Measurements from ENCODE around the gene MPI.
"Not testable (repeated sequence)": the region's sequence is repeated elsewhere in the genome, so short reads cannot be mapped to it uniquely, and the experiment has no call there.

MPI gene

DNA sequence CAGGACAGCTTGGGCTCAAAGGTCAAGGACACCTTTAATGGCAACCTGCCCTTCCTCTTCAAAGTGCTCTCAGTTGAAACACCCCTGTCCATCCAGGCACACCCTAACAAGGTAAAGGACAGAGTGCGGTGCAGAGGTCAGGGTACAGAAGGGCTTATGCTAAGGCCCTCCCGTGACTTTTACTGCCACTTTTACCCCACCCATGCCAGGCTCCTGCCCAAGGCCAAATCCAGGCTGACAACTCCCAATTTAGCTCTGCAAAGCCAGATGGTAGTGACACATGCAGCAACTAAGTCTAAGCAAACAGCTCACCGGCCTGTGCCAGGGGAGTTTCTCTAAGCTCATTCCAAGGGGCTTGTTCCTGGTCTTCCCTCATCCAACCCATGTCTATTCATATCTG, 1.6 kb downstream of the MPI start:
- DNase-seq (ENCODE audit: low read depth in 3 of 3): no peak

DNA sequence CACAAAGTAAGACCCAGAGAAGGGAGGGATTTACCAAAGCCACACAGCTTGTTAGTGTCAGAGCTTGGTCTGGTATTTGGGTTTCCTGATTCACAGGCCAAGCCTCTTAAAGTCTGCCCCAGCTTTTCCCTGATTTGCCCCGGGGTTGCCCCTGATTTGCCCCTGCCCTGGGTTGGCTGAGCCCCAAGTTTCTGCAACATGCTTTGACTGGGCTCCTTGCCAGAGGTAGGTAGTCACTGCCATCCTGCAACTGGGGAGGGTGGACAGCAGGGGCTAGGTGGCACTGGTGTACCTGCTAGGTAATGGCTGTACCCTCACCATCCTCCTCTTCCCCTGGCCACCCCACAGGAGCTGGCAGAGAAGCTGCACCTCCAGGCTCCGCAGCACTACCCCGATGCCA, 2.5 kb downstream of the MPI start:
- DNase-seq (ENCODE audit: low read depth in 3 of 3): no peak

DNA sequence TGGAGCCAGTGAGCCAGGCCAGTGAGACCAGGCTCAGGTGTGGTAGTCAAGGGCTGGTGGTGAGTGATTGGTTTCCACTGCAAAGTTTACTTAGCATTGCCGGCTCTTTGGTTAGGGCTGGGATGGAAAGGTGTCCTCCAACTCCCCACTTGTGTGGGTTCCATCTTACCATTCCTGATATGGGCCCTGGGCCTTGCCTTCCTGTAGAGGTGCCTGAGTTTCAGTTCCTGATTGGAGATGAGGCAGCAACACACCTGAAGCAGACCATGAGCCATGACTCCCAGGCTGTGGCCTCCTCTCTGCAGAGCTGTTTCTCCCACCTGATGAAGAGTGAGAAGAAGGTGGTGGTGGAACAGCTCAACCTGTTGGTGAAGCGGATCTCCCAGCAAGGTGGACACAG, 3.1 kb downstream of the MPI start:
- DNase-seq (ENCODE audit: low read depth in 3 of 3): no peak

DNA sequence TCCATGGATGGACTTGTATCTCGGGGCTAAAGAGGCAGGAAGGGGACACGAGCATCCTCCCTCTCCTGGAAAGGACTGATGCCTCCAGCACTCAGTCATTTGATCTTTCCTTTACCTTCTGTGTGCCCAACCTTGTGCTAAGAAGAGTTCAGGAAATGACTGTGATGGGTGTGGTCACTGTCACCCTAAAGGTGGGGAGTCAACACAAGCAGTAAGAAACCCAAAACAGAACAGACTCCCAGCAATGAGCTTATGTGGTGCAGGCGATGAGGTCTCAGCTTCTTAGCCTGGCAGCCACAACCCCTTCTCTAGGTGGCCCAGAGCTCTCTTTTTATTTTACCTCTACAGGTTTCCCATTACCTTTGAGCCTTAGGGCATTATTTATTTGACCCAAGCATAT, 3.8 kb downstream of the MPI start:
- DNase-seq (ENCODE audit: low read depth in 3 of 3): no peak

DNA sequence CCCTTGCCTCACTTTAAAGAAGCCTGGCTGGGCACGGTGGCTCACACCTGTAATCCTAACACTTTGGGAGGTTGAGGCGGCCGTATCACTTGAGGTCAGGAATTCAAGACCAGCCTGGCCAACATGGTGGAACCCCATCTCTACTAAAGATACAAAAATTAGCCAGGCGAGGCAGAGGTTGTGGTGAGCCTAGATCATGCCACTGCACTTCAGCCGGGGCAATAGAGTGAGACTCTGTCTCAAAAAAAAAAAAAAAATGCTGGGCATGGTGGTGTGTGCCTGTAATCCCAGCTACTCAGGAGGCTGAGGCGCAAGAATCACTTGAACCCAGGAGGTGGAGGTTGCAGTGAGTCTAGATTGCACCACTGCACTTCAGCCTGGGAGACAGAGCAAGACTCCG, 4.5 kb downstream of the MPI start:
- not testable (repeated sequence) for DNase-seq (ENCODE audit: low read depth in 3 of 3)

DNA sequence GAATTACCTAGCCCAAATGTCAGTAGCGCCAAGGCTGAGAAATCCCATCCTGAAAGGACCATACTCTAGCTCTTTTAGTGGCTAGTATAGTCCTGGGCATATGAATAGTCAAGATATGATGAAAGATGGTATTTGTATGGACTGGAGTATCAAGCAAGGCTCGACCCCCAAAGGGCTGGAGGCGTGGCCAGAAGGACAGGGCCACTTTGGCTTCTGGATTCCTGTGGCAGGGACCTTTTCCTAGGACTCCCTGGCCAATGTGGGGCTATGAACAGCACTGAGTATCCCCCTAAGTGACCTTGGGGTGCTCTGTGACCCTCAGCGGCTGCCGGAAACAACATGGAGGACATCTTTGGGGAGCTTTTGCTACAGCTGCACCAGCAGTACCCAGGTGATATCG, 6.0 kb downstream of the MPI start:
- no peak for DNase-seq (ENCODE audit: low read depth in 3 of 3)

DNA sequence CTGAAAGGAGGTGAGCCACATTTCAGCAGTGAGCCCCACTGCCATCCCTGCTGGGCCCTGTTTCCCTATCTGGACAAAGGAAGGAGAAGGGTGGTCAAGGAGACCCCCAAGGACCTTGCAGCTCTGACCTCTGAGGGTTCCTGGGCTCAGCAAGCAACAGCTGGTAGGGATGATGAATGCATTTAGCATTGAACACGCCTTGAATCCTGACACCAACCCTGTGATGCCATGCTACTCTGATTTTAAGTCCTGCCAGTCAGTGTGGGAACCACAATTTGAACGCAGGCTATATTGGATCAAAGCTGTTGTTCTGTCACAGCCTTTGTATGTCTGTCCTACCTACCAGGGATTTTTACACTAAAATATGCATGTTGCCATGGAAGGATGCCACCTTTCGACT, 6.5 kb downstream of the MPI start:
- no peak for DNase-seq (ENCODE audit: low read depth in 3 of 3)

DNA sequence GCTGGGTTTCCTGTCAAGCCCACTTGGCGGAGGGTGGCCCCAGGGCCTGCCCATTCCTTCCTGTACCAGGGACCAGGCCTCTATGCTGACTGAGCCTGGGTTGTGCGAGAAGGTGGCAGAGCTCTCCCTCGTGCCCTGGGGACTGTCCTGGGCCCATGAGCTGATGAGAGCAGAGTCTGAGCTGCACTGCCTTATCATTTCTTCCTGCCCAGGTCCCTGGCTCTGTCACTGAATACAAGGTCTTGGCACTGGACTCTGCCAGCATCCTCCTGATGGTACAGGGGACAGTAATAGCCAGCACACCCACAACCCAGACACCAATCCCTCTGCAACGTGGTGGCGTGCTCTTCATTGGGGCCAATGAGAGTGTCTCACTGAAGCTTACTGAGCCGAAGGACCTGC, 7.5 kb downstream of the MPI start:
- DNase-seq (ENCODE audit: low read depth in 3 of 3): no peak

DNA sequence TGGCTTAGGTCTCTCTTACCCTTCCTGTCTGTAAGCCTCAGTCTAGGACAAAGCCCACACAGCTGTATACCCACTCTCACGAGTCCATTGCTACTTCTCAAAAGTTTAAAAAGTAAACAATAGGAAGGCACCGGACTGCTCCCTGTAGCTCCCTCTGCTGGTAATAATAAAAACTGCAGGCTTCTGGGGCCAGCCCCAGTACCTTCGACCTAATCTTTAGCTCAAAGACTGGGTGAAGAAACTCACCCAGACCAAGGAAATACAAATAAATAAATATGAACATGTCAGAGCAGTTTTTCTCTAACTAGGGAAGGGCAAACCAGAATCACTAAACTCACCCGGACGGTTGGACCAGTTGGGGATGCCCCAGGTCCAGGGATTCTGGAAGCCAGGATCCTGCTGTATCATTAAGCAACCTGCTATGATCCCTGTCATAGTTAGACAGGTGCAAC, 11.8 kb downstream of the MPI start:
- DNase-seq (ENCODE audit: low read depth in 3 of 3): peak in 2 of 3 experiments; percentile 43 to 48

DNA sequence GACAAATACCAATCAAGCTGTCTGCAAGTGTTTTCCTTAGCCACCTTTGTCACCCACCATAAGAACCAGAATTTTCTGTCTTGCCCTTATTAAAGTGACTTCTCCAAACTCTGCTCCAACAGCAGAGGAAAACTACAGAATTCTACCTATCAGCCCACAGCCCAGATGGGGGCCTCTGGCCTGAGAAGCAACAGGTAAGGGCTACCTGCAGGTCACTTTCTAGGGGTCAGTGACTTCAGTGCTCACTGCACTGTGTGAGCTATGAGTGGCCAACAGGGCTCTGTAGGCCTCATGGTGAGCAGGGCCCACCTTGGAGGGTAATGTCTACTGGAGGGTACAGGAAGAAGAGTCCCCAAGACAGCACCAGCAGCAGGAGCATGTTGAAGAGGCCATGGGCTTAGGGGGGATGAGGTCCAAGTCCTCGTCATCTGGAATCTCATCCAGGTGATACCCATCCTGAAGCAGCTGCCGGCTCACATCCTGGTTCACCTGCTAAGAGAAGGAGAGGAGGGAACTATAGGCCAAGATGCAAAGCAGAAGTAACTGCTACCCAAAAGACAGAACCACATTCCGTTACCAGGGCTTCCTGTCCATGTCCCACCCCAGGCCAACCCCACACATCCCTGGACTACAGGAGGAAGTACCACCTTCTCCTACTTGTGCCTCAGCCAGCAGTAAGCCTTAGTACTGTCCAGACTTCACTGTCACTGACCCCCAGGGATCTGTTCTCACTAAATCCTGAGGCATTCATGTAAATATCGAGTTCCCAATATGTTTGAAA, 12.6 kb downstream of the MPI start:
- DNase-seq (ENCODE audit: low read depth in 3 of 3): no peak

DNA sequence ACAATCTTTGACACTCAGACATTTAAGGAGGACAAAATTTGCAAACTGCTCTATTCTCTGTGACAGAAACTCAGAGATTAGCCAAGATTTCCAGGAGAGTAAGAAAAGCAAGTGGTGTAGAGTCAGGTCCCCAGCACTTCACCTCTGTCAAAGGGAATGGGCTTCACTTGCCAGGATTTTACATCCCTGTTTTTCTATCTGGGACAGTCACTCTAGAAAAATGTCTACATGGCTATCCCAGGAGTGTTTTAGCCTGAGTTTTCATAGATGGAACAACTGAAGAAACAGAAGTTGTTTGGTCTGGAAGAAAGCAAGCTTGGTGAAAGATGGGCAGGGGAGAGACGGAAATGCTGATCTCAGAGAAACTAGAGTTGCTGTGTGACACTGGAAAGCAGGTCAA, 13.8 kb downstream of the MPI start:
- DNase-seq (ENCODE audit: low read depth in 3 of 3): no peak

DNA sequence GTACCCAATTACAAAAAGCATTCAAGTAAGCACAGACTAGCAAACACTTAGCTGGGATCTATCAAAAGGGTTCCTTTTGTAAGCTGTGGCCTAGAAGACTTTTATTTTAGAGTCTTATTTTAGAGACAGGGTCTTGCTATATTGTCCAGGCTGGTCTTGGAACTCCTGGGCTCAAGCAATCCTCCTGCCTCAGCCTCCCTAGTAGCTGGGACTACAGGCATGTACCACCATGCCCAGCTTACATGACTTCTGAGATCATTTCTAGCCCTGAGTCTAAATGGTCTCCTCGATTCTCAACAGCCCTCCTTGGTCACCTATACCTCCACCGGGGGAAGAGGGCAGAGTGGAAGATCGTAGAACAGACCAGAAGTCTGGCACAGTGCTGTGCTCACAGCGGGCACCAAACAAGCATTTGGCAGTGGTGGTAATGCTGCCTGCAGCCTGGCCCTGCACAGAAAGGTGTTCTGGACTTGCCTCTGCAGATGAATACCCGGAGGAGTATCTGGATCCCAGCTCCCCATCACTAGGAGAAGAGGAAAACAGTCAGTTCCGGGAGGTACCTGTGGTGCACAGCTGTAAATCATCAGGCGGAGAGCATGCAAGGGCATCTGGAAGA, 14.5 kb downstream of the MPI start:
- no peak for DNase-seq (ENCODE audit: low read depth in 3 of 3)

DNA sequence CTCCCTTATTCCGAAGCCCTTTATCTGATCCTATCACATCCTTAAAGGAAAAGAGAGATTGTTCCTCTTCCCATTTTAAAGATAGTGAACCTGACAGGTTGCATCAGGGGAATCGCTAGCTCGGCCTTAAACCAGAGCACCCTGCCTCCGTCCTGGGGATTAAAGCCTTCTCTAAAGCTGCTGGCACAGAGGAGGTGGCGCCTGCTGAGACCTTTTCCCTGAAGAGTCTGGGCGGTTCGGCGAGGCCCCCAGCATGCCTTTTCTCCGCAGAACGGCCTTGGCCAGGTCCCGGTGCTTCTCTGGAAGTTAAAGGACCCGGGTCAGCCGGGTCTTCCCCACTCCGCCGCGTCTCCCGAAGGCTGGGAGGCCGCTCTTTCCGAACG, 16.2 kb downstream of the MPI start:
- peak in 2 of 3 experiments; percentile 8 to 19 for DNase-seq (ENCODE audit: low read depth in 3 of 3)

DNA sequence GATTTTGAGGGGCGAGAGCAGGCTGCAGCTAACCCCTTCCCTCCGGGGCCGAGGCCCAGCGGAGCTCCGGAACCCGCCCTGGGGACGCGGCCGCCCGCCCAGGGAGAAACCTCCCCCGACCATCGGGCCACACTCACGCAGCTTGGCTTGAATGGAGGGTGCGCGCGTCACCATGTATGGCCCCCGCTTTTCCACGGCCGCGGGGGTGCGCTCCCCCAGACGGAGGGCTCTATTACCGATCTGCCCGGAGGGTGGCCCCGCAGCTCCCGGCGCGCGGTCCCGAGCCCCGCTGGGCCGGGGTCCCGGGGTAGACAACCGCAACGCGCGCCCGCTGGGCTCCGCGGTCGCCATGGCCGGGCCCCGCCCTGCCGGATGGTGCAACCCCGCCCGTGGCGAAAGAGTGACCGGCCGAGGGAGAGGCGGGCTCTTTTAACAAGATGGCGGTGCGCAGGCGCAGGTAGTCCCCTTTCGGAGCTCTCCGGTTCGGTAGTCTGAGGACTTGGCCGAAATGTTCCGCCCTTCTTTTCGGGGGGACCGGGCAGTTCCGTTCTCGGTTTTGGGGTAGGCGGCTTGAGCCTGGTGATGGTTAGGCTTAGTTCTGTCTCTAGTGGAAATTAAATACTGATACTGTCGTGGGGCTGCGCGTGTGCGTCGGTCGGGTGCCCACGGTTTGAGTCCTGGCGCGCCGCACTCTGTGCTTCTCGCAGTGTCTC, 16.8 kb downstream of the MPI start, which contains the start of gene FAM219B:
TSS of gene FAM219B (minus strand) at position 402 of the 713 bp plus-strand sequence. CDS start at position 351, 51 bp downstream.
- DNase-seq (ENCODE audit: low read depth in 3 of 3): peak; percentile 60 to 79 (median 60)

DNA sequence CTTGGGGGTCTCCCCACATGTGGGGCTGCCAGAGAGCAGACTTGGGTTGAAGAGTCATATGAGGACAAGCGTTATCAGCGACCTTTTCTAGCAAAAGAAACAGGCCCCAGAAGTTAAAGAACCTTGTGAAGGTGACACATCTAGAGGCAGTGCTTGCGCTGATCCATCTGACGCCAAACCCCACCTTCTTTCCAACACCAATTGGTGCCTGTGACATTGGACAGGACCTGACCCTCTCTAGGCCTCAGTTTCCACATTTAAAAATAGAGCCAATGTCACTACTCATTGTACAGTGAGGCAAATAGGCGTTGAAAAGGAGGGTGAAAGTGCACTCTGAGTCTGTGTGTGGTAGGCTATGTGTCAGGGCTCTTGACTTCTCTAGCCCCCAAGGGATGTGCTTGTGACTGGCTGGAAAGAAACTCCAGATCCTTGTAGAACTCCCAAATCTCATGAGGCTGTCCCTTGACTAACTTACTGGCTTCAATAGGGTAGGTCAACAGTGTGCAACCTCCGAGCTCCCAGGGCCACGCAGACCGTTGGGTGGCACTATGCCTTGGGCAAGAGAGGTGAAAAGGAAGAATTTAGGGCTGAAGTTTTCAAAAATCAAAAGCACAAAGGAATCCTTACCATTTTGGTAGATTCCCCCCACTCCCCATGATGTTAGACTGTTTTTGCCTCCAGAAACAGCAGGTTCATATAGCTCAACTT, 17.5 kb downstream of the MPI start:
- DNase-seq (ENCODE audit: low read depth in 3 of 3): no peak

DNA sequence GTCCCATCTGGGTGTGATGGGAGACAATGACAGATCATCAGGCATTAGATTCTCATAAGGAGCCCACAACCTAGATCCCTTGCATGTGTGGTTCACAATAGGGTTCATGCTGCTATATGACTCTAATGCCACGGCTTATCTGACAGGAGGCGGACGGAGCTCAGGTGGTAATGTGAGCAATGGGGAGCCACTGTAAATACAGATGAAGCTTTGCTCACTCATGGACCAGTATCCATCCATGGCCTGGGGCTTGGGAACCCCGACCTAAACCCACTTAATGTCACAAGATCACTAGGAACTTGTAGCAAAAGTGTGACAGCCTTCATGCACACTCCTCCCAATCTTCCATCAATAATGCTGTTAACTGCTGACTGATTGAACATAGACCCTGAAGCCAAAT, 18.8 kb downstream of the MPI start:
- DNase-seq (ENCODE audit: low read depth in 3 of 3): no peak

DNA sequence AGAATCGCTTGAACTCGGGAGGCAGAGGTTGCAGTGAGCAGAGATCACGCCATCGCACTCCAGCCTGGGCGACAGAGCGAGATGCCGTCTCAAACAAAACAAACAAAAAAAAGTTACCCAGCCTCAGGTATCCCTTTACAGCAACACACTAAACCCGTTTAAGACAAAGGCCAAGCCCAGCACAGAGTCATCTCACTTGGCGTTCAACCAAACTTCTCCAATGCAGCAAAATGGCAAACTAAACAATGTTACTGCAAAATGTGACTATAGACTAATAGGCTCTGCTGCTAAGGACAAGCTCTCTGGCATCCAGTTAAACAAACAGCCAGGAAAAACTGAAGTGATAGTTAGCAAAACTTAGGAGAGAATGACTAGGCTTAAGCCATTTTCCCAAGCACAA, 23.2 kb downstream of the MPI start:
- no peak for DNase-seq (ENCODE audit: low read depth in 3 of 3)

DNA sequence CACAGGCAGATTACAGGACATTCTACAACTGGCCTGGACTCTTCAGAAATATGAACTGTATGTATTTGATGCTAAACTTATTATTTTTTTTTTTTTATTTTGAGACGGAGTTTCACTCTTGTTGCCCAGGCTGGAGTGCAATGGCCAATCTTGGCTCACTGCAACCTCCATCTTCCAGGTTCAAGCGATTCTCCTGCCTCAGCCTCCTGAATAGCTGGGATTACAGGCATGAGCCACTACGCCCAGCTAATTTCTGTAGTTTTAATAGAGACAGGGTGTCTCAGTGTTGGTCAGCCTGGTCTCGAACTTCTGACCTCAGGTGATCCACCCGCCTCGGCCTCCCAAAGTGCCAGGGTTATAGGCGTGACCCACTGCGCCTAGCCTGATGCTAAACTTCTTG, 24.0 kb downstream of the MPI start:
- not testable (repeated sequence) for DNase-seq (ENCODE audit: low read depth in 3 of 3)

DNA sequence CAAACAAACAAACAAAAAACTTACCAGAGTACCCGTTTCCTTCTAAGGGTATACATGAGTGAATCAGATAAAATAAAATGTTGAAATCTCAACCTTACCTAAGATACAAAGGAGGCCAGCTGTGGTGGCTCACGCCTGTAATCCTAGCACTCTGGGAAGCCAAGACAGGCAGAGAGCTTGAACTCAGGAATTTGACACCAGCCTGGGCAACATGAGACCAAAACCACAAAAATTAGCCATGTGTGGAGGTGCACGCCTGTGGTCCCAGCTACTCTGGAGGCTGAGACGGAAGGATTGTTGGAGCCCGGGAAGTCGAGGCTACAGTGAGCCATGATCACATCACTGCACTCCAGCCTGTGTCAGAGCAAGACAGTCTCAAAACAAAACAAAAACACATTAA, 27.8 kb downstream of the MPI start:
- DNase-seq (ENCODE audit: low read depth in 3 of 3): no peak

DNA sequence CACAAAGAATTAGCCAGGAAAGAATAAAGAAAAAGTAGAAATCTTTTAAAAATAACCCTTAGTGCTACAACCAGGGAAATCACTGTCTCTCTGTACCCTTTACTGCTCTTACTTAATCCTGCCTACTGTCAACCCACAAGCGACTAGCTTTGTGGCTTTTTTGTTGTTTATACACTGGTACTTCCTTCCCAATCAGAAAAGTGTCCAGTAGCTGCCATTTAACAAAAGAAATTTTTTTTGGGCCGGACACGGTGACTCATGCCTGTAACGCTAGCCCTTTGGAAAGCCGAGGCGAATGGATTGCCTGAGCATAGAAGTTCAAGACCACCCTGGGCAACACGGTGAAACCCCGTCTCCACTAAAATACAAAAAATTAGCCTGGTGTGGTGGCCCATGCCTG, 30.6 kb downstream of the MPI start:
- no peak for DNase-seq (ENCODE audit: low read depth in 3 of 3)

DNA sequence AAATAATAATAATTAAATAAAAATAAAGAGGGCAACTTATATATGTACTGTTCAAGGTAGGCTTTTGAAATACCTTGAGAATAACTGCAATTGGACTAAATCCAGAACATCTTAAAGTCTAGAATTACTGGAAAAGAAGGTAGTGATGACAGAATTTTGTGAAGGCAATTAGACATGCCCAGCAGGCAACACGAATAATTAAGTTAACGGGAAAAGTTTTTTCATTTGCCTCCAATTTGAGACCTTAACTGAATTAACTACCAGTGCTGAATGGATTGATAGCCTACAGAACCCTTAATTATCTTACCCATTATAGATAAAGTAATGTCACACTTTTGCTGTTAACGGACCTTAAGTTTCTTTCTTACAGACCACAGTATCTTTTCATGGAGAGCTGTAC, 34.7 kb downstream of the MPI start:
- no peak for DNase-seq (ENCODE audit: low read depth in 3 of 3)

DNA sequence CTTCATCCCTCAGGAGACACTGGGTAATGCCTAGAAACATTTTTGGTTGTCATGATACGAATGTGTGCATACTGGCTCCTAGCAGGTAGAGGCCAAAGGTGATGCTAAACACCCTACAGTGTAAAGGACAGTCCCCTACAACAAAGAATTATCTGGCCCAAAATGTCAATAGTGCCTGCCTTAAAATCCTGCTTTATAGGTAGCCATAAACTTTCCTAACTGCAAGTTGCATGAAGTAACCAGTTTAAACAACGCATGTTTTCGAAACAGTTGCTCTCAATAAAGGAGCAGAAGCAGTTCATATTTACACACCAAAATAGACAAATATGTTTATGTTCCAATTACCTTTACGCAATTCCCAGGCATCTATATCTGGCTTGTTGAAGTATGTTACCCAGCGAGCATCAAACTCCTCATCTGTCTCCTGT, 38.9 kb downstream of the MPI start:
- DNase-seq (ENCODE audit: low read depth in 3 of 3): no peak

All from stimulated activated CD4-positive, alpha-beta T cell treated with anti-CD3 and anti-CD28 coated beads, TNF-alpha, amount 100 ng/mL, for 24 hours (primary cell).